ENCODE measurements around the gene USP31. TPM values are rescaled to one million over a fixed set of nuclear protein-coding genes. Genes with fewer than 3 reads are reported as not detected.

Gene USP31
- total RNA-seq, 6 experiments from 2014 or later, result 7.1 to 12.8 (median 9.0) TPM

Other genes with a start within 250 kb of the USP31 start
- not detected for gene SCNN1G, start 33.3 kb upstream of the USP31 start, total RNA-seq
- under 1 TPM in 2 of 6 experiments, not detected in 4; 0.12 to 0.13 TPM for gene SCNN1B, start 152.8 kb upstream of the USP31 start, total RNA-seq

All from right lobe of liver (tissue), 5 donors.